Breast epithelium (tissue), 4 donors: Measurements from ENCODE around the gene TNF. TPM values are rescaled to one million over a fixed set of nuclear protein-coding genes. Genes with fewer than 3 reads are reported as not detected.

ENCODE experiments used
- DNase-seq, 2 donors: peaks; one replicate each; pipeline ENCODE4 v3.0.0-alpha.2; 2019; ENCODE audit warnings: low spot score in 2 of 2
- H3K27ac ChIP-seq, 2 donors: fragments of 200-600 bp; sonication (generic) in 1 of 2; one replicate each; pipeline ENCODE4 v1.5.1; 2016 to 2019; ENCODE audit warnings: mild to moderate bottlenecking in 1 of 2
- H3K27me3 ChIP-seq, 2 donors: fragments of 200-600 bp; sonication (generic) in 1 of 2; one replicate each; pipeline versions ENCODE4 v1.5.1 to v1.6.0; 2017 to 2019; ENCODE audit warnings: control low read depth in 1 of 2, mild to moderate bottlenecking in 1 of 2
- H3K36me3 ChIP-seq: fragments of 200-600 bp; one replicate; pipeline ENCODE4 v1.5.1; 2019
- H3K4me1 ChIP-seq, 2 donors: fragments of 200-600 bp; sonication (generic); one replicate each; pipeline ENCODE4 v1.5.1; 2016 to 2019; ENCODE audit warnings: control low read depth in 1 of 2
- H3K4me3 ChIP-seq, 3 donors: fragments of 200-600 bp; sonication (generic); 1 replicate in 2 of 3; 2 replicates in 1 of 3; pipeline ENCODE4 v1.5.1; 2016 to 2019; ENCODE audit warnings: mild to moderate bottlenecking in 3 of 3, moderate library complexity in 2 of 3
- H3K9me3 ChIP-seq, 2 donors: fragments of 200-600 bp; sonication (generic) in 1 of 2; one replicate each; pipeline ENCODE4 v1.5.1; 2016 to 2019; ENCODE audit warnings: control low read depth in 1 of 2
- CTCF ChIP-seq, 3 donors: fragments of 450-650 bp; IDR thresholded peaks; one replicate each; pipeline ENCODE4 v1.5.1; 2016 to 2017; ENCODE audit warnings: antibody characterized with exemption in 3 of 3, mild to moderate bottlenecking in 3 of 3, moderate library complexity in 3 of 3
- POLR2A ChIP-seq: fragments of 450-650 bp; IDR thresholded peaks from one replicate; pipeline ENCODE4 v1.6.1; 2016; ENCODE audit warnings: antibody characterized with exemption, mild to moderate bottlenecking, moderate library complexity
- POLR2AphosphoS5 ChIP-seq, 3 donors: sonication (generic); formaldehyde crosslinking; IDR thresholded peaks; one replicate each; pipeline ENCODE4 v1.6.1; 2017; ENCODE audit warnings: antibody characterized with exemption in 3 of 3
- intact Hi-C: fragments of 100-400 bp; cut with DNase I; formaldehyde crosslinking; loops from one replicate; pipeline ENCODE4 v1.15.1; 2023; ENCODE audit warnings: low total_unique reads
- total RNA-seq, 3 donors: library from RNA; depleted of rRNA; stranded (reverse); fragments of >200 nt; gene quantifications; one replicate each; pipeline ENCODE4 v1.1.0, GENCODE V29; 2016

TNF gene
- total RNA-seq, 3 donors from 2014 or later: 0.33 to 0.73 TPM; not detected in 1

- no peak for DNase-seq
- intact Hi-C loops: no loop called here
- peaks cover 10% of the 10 kb centered on the region for H3K36me3 ChIP-seq
Measured at GRCh38 chr6:31529329-31530150, 45.8 kb upstream of the TNF start.

GRCh38 chr6:31530659-31531058 lies 44.7 kb upstream of the TNF start:
- no peak for TF ChIP-seq POLR2A
- no peak for TF ChIP-seq CTCF (IDR thresholded peaks at IDR 0.05)
- no peak for TF ChIP-seq POLR2AphosphoS5 (IDR thresholded peaks at IDR 0.05)
- no peaks in the 10 kb centered on the region for H3K9me3 ChIP-seq
- no peaks in the 10 kb centered on the region for H3K4me1 ChIP-seq
- no peak for DNase-seq
- no peak overlapping the region for H3K4me3 ChIP-seq
- no peaks in the 10 kb centered on the region for H3K27me3 ChIP-seq
- H3K36me3 ChIP-seq: peaks cover 19% of the 10 kb centered on the region
- no peak overlapping the region for H3K27ac ChIP-seq
- intact Hi-C loops: no loop called here

More at GRCh38 chr6:31529329-31530150, 45.8 kb upstream of the TNF start:
- Histone ChIP-seq H3K9me3 (no peaks in the 10 kb centered on the region), H3K27ac (peak overlapping the region in 1 of 2 donors; percentile 19), H3K4me3 (no peak overlapping the region), H3K27me3 (no peaks in the 10 kb centered on the region), H3K4me1 (no peaks in the 10 kb centered on the region)
- TF ChIP-seq CTCF (IDR thresholded peaks at IDR 0.05) (no peak), POLR2AphosphoS5 (IDR thresholded peaks at IDR 0.05) (no peak), POLR2A (no peak)

GRCh38 chr6:31531162-31531561 lies 44.2 kb upstream of the TNF start:
- DNase-seq: no peak
- intact Hi-C loops: no loop called here
- peaks cover 24% of the 10 kb centered on the region for H3K36me3 ChIP-seq
- TF ChIP-seq CTCF (IDR thresholded peaks at IDR 0.05): no peak
- H3K4me1 ChIP-seq: no peaks in the 10 kb centered on the region
- H3K4me3 ChIP-seq: no peak overlapping the region
- H3K9me3 ChIP-seq: no peaks in the 10 kb centered on the region
- no peaks in the 10 kb centered on the region for H3K27me3 ChIP-seq
- H3K27ac ChIP-seq: no peak overlapping the region

GRCh38 chr6:31531771-31532643 lies 43.4 kb upstream of the TNF start:
- Histone ChIP-seq H3K9me3 (no peaks in the 10 kb centered on the region), H3K36me3 (peaks cover 26% of the 10 kb centered on the region), H3K4me1 (no peaks in the 10 kb centered on the region), H3K27me3 (no peaks in the 10 kb centered on the region), H3K4me3 (no peak overlapping the region), H3K27ac (no peak overlapping the region)
- TF ChIP-seq POLR2AphosphoS5 (IDR thresholded peaks at IDR 0.05) (no peak), POLR2A (no peak), CTCF (IDR thresholded peaks at IDR 0.05) (no peak)
- intact Hi-C loops: no loop called here
- no peak for DNase-seq
